ENCODE data around the gene RDH13.
"Not testable (repeated sequence)": the region's sequence is repeated elsewhere in the genome, so short reads cannot be mapped to it uniquely, and the experiment has no call there.

Gene RDH13

GRCh38 chr19:55062735-55063491, at the start of gene RDH13:
TSS of gene RDH13 (minus strand) at chr19:55063148. CDS start at chr19:55063032, 116 bp downstream.
- DNase-seq (ENCODE audit: low spot score): peak; percentile 84

- DNase-seq (ENCODE audit: low spot score): no peak
These were observed 49.4 kb upstream of the RDH13 start for GRCh38 chr19:55112246-55112776.

- DNase-seq (ENCODE audit: low spot score): no peak
These were observed 48.4 kb upstream of the RDH13 start for GRCh38 chr19:55111238-55111831.

GRCh38 chr19:55109527-55110291, 46.8 kb upstream of the RDH13 start:
- DNase-seq (ENCODE audit: low spot score): no peak

DNA sequence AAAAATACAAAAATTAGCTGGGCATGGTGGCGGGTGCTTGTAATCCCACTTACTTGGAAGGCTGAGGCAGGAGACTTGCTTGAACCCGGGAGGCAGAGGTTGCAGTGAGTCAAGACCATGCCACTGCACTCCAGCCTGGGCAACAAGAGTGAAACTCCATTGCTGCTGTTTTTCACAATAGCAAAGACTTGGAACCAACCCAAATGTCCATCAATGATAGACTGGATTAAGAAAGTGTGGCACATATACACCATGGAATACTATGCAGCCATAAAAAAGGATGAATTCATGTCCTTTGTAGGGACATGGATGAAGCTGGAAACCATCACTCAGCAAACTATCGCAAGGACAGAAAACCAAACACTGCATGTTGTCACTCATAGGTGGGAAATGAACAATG, 44.3 kb upstream of the RDH13 start:
- DNase-seq (ENCODE audit: low spot score): not testable (repeated sequence)

DNA sequence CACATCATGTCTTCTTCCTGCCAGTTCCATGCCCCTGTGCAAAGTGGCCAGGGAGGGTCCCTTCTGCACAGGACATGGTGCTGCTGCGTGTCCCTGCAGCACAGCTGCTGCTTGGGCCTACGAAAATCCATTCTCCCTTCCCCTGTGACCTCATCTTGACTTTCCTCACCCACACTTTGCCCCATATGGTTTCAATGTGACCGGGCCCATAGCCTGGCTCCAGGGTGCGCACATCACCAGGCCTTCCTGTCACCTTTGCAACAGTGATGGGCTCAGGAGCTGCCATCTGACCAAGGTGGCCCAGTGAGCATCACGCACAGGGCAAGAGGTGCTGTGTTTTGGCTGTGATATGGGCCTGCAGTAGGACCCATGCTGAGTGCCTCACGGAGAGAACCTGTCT, 43.6 kb upstream of the RDH13 start:
- DNase-seq (ENCODE audit: low spot score): no peak

- DNase-seq (ENCODE audit: low spot score): no peak
These were observed 42.3 kb upstream of the RDH13 start for GRCh38 chr19:55105237-55105636.

GRCh38 chr19:55103190-55103589, 40.2 kb upstream of the RDH13 start:
- no peak for DNase-seq (ENCODE audit: low spot score)

GRCh38 chr19:55101261-55101660, 38.3 kb upstream of the RDH13 start:
- peak; percentile 26 for DNase-seq (ENCODE audit: low spot score)

DNA sequence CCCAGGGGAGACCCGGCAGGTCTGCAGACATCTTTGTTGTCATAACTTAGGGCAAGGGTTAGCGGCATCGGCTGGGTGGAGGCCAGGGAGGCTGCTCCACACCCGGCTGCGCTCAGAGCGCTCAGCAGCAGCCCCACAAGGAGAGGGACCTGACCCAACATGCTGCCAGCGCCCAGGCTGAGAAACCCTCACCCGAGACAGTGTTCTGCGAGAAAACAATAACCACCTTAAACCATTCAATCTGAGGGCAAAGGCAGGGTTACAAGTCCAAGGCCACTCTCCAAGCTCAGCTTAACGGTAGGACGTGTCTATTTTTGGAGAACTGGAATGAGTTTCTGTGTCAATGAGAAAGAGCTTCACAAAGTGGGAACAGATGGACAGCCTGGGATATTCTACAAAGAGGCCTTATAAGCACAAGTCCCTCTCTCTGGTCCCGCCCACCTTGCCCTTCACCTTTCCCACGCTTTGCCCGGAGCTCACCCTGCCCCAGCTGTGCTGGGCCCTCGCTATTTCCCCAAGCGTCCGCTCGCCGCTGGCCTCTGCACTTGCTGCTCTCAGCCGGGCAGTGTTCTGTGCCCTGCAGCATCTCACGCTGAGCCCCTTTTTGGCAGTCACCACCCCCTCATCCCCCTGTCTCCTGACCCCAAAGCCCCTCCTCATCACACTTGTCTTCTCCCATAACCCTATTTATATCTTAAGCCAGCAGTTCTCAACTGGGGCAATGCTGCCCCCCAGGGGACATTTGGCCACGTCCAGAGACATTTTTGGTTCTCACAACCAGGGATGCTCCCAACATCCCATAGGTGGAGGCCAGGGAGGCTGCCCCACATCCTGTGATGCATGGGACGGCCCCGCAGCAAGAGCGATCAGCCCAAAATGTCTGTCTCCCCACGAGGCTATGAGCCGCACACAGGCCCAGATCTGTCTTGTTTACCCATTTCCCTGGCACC, 36.9 kb upstream of the RDH13 start:
- no peak for DNase-seq (ENCODE audit: low spot score)

DNA sequence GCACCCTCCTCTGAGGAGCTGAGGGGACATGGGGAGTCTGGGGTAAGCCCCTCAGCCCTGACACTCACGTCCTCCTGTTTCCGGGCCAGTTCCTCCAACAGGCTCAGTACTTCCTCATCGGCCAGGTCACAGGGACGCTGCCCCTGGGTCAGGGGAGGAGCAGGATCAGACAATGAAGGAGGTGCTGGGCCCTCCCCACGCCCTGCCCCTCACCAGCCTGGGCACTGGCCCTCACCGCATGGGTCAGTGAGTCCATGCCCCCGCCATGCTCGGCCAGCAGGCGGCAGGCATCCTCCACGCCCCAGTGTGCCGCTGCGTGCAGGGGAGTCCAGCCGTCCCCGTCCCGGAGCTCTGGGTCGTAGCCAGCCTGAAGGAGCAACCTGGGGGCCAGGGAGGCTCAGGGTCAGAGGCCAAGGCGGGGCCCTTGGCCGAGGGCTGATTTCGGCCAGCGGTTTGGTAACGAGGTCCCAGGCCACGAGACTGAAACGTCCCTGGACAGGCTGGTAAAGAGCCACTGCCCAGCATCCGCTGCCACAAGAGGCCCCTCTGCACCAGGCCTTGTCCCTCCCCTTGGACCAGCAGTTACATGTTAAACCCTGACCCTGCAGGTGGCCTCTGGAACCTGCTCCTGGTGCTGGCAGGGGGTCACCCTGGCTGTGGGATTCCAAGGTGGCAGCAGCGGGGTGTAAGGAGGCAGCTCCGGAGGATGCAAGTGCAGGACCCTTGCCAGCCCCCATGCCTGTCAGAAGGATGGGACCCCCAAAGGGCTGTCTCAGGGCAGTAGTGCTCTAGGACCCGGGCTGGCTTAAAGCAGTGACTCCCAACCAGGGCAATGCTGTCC, 36.0 kb upstream of the RDH13 start:
- DNase-seq (ENCODE audit: low spot score): no peak

- no peak for DNase-seq (ENCODE audit: low spot score)
These were observed 35.1 kb upstream of the RDH13 start for GRCh38 chr19:55097864-55098715.

- DNase-seq (ENCODE audit: low spot score): no peak
These were observed 33.2 kb upstream of the RDH13 start for GRCh38 chr19:55096061-55096701.

DNA sequence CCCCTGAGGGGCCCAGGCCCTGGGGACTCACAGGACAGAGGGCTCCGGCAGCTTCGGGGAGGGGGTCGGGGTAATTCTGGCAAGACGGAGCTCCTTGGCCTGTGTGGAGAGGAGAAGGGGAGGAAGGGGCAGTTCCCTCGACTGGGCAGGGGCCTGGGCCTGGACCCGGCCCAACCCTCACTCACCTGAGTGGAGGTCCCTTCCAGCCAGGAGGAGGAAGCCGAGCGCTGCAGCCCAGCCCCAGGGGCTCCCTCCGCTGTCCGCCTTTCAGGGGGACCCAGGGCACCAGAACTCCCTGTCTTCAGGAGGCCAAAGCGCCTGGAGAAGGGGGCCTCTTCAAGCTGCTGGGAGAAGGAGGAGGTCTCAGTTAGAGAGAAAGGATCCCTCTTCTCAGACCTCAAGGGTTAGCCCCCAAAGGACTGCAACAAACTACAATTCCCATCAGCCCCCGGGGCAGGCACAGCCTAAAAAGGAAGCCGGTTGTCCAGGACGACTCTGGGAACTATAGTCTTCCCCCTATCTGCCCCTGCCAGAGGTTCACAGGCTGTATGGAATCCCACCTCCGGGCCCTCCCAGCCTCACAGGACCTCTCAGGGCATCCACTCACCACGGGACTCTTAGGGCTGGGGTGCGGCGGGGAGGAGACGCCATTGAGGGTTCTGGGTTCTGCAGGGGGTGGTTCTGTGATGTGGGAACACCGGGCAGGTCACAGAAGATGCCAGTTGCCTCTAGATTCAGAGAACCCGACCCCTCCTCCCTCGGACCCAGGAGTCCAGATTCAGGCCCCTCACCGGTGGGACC, 32.5 kb upstream of the RDH13 start:
- no peak for DNase-seq (ENCODE audit: low spot score)

- DNase-seq (ENCODE audit: low spot score): no peak
These were observed 31.7 kb upstream of the RDH13 start for GRCh38 chr19:55094456-55095259.

DNA sequence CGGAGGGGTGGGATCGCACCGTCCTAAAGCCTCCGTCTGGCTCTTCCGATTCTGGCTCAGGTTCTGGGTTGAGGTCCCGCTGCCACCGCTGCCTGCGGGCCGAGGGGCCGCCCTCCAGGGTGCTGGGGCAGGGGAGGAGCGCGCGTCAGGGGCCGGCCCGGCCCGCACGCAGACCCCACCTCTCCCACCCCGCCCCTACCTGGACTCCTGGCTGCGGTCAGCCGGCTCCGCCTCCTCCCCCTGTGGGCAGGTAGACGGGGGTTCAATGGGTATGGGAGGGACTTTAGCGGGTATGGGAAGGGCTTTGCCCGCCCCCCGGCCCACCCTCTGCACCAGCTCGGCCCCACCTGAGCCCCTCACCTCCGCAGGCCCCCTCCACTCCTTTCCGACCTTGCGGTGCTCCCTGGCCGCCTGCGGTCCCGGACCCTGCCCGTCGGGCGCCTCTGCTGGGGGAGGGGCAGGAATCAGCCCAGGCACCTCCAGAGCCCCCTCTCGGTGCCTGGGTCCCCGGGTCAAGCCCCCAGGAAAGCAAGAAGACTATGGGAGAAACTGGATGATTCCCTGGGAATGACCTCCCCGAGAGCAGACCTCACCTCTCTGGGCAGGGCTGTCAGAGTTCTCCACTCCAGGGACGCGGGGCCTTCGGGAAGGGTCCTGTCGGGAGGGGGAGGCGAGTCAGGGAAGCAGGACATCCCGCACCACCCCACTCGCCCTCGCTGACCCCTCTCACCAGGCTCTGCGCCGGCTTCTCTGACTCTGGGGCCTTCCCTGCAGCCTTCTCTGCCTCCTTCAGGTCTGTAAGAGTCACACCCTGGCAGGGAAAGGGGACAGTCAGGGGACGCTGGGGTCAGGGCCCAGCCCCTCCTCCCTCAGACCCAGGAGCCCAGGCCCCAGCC, 29.7 kb upstream of the RDH13 start:
- DNase-seq (ENCODE audit: low spot score): no peak

Data from putamen (tissue), 1 donor.